ENCODE data around the gene GMEB2. TPM values are rescaled to one million over a fixed set of nuclear protein-coding genes. Genes with fewer than 3 reads are reported as not detected.
A peak's percentile ranks its signal among the peaks of the same experiment; 100 is the strongest.

GMEB2 gene
- polyA plus RNA-seq, 1 of the 3 experiments (the other 2 are of a cell fraction) = 6.5 TPM

- H3K4me2 ChIP-seq = no peak overlapping the region
- no peaks in the 10 kb centered on the region for H3K27me3 ChIP-seq (ENCODE audit: insufficient read depth)
- 60% methylated on average over 19 of the region's 49 CpGs for WGBS (ENCODE audit: low lambda C conversion rate)
- no peak overlapping the region for H3K4me3 ChIP-seq (ENCODE audit: low read depth in 2 of 2, low read length in 1 of 2)
- no peaks in the 10 kb centered on the region for H4K20me1 ChIP-seq (ENCODE audit: insufficient read depth)
- peak; percentile 72 for DNase-seq
- no peaks in the 10 kb centered on the region for H3K79me2 ChIP-seq (ENCODE audit: insufficient read depth)
- ChIA-PET POLR2A (no interaction called here), CTCF (interaction anchor here (1.1 to 6.3 kb wide), 6 partner anchors 9 to 498 kb away, joined by 3 to 82 read pairs (median 44); partner anchors contain the start of genes PPDPF and SRMS)
- H3F3A ChIP-seq (replicated peaks; ENCODE audit: insufficient read depth) = no peaks in the 10 kb centered on the region
- no peak overlapping the region for H3K9ac ChIP-seq
- no peaks in the 10 kb centered on the region for H3K9me3 ChIP-seq
- no peak overlapping the region for H2AFZ ChIP-seq (ENCODE audit: low read depth)
- no peaks in the 10 kb centered on the region for H3K36me3 ChIP-seq (replicated peaks in 1 of 2; ENCODE audit: control insufficient read depth in 1 of 2, insufficient read depth in 2 of 2, low read length in 1 of 2)
- TF ChIP-seq FOXM1 (IDR thresholded peaks at IDR 0.05; ENCODE audit: low read depth) (no peak), REST (IDR thresholded peaks at IDR 0.05; ENCODE audit: low read depth, low read length) (no peak), EZH2phosphoT487 (IDR thresholded peaks at IDR 0.05; ENCODE audit: borderline replicate concordance, low read depth) (no peak), CHD2 (IDR thresholded peaks at IDR 0.05; ENCODE audit: low read length, partially characterized antibody) (no peak), ELF1 (IDR thresholded peaks at IDR 0.05) (no peak)
- TF ChIP-seq, protein P1, sequence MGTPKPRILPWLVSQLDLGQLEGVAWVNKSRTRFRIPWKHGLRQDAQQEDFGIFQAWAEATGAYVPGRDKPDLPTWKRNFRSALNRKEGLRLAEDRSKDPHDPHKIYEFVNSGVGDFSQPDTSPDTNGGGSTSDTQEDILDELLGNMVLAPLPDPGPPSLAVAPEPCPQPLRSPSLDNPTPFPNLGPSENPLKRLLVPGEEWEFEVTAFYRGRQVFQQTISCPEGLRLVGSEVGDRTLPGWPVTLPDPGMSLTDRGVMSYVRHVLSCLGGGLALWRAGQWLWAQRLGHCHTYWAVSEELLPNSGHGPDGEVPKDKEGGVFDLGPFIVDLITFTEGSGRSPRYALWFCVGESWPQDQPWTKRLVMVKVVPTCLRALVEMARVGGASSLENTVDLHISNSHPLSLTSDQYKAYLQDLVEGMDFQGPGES (IDR thresholded peaks at IDR 0.05; ENCODE audit: low read depth, low read length) = no peak
- TF ChIP-seq, protein P2, sequence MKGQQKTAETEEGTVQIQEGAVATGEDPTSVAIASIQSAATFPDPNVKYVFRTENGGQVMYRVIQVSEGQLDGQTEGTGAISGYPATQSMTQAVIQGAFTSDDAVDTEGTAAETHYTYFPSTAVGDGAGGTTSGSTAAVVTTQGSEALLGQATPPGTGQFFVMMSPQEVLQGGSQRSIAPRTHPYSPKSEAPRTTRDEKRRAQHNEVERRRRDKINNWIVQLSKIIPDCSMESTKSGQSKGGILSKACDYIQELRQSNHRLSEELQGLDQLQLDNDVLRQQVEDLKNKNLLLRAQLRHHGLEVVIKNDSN (IDR thresholded peaks at IDR 0.05; ENCODE audit: borderline replicate concordance, low read depth) = peak; percentile 45; the same call in 1 of the 2 replicates
- H3K9me2 ChIP-seq = no peaks in the 10 kb centered on the region
- H3K4me1 ChIP-seq (ENCODE audit: control insufficient read depth in 1 of 2, insufficient read depth in 2 of 2, low read depth in 1 of 2, low read length in 1 of 2) = peaks cover 0 to 32% of the 10 kb centered on the region in 2 experiments; a peak in 1 of 4 replicates
- no peak overlapping the region for H3K27ac ChIP-seq (ENCODE audit: low read depth in 2 of 2, low read length in 1 of 2)
Observed at GRCh38 chr20:63540417-63541186, 86.3 kb downstream of the GMEB2 start.
